ENCODE data around the gene SLC28A1.

The SLC28A1 gene

GRCh38 chr15:84898761-84899160 is 14.3 kb downstream of the SLC28A1 start:
- DNase-seq (ENCODE audit: low read depth) = no peak
- no peak for TF ChIP-seq CTCF (IDR thresholded peaks at IDR 0.05; ENCODE audit: insufficient read depth, low read depth, low read length, missing control alignments)
- no peak overlapping the region for H3K4me3 ChIP-seq (ENCODE audit: low read depth, low read length)

GRCh38 chr15:84899750-84900149 is 15.3 kb downstream of the SLC28A1 start:
- DNase-seq (ENCODE audit: low read depth) = no peak
- no peak for TF ChIP-seq CTCF (IDR thresholded peaks at IDR 0.05; ENCODE audit: insufficient read depth, low read depth, low read length, missing control alignments)

GRCh38 chr15:84901540-84901939 is 17.1 kb downstream of the SLC28A1 start:
- no peak overlapping the region for H3K4me3 ChIP-seq (ENCODE audit: low read depth, low read length)
- DNase-seq (ENCODE audit: low read depth) = no peak
- no peak for TF ChIP-seq CTCF (IDR thresholded peaks at IDR 0.05; ENCODE audit: insufficient read depth, low read depth, low read length, missing control alignments)

More at GRCh38 chr15:84899750-84900149, 15.3 kb downstream of the SLC28A1 start:
- no peak overlapping the region for H3K4me3 ChIP-seq (ENCODE audit: low read depth, low read length)

GRCh38 chr15:84903751-84904150 is 19.3 kb downstream of the SLC28A1 start:
- TF ChIP-seq CTCF (IDR thresholded peaks at IDR 0.05; ENCODE audit: insufficient read depth, low read depth, low read length, missing control alignments) = no peak
- DNase-seq (ENCODE audit: low read depth) = no peak
- H3K4me3 ChIP-seq (ENCODE audit: low read depth, low read length) = no peak overlapping the region

- no peak for DNase-seq (ENCODE audit: low read depth)
- TF ChIP-seq CTCF (IDR thresholded peaks at IDR 0.05; ENCODE audit: insufficient read depth, low read depth, low read length, missing control alignments) = no peak
- H3K4me3 ChIP-seq (ENCODE audit: low read depth, low read length) = no peak overlapping the region
Observed at GRCh38 chr15:84904419-84904818, 20.0 kb downstream of the SLC28A1 start.

GRCh38 chr15:84905016-84905916 is 20.8 kb downstream of the SLC28A1 start:
- no peak for TF ChIP-seq CTCF (IDR thresholded peaks at IDR 0.05; ENCODE audit: insufficient read depth, low read depth, low read length, missing control alignments)
- DNase-seq (ENCODE audit: low read depth) = no peak
- no peak overlapping the region for H3K4me3 ChIP-seq (ENCODE audit: low read depth, low read length)
